Psoas muscle (tissue), 8 donors: ENCODE data around the gene POLE. TPM values are rescaled to one million over a fixed set of nuclear protein-coding genes. Genes with fewer than 3 reads are reported as not detected.
A peak's percentile ranks its signal among the peaks of the same experiment; 100 is the strongest.

ENCODE experiments used
- ATAC-seq, 4 donors: fragments of 200-7000 bp; cut with Tn5 transposase; one replicate each; pipeline ENCODE4 v1.9.1; 2020; ENCODE audit warnings: moderate library complexity in 3 of 4, mild to moderate bottlenecking in 2 of 4
- DNase-seq, 2 donors: peaks; one replicate each; pipeline ENCODE4 v3.0.0-alpha.2; 2020
- H3K27ac ChIP-seq: fragments of 200-600 bp; one replicate; pipeline ENCODE4 v1.8.0; 2022
- H3K27me3 ChIP-seq, 3 donors: fragments of 200-600 bp in 1 of 3; one replicate each; pipeline versions ENCODE4 v1.6.1 to v1.8.0; 2013 to 2022; ENCODE audit warnings: low read length in 2 of 3, mild to moderate bottlenecking in 2 of 3, moderate library complexity in 1 of 3; ENCODE audit not compliant: insufficient read depth in 3 of 3
- H3K36me3 ChIP-seq, 2 donors: fragments of 200-600 bp in 1 of 2; one replicate each; pipeline versions ENCODE4 v1.6.1 to v1.8.0; 2013 to 2022; ENCODE audit warnings: low read depth in 1 of 2, mild to moderate bottlenecking in 1 of 2, moderate library complexity in 1 of 2; ENCODE audit not compliant: insufficient read depth in 1 of 2
- H3K4me1 ChIP-seq: fragments of 200-600 bp; one replicate; pipeline ENCODE4 v1.8.0; 2022
- H3K4me3 ChIP-seq: fragments of 200-600 bp; one replicate; pipeline ENCODE4 v1.8.0; 2022; ENCODE audit warnings: mild to moderate bottlenecking
- H3K9me3 ChIP-seq: fragments of 200-600 bp; one replicate; pipeline ENCODE4 v1.8.0; 2022
- WGBS, 3 donors: extraction: QIAGEN DNeasy Blood & Tissue Kit; methylation state at CpG; one replicate each; pipeline versions ENCODE4 v1.1.6 to v1.1.7; 2013; 5-methylcytosine and 5-hydroxymethylcytosine counted together
- intact Hi-C, 2 donors: fragments of 100-400 bp; cut with DNase I; formaldehyde crosslinking; loops; one replicate each; pipeline versions ENCODE4 v1.11.0 to v1.14.2; 2022
- polyA plus RNA-seq, 3 donors: library from polyadenylated mRNA; stranded (reverse); fragments of 200-250 nt; gene quantifications; one replicate each; pipeline ENCODE4 v1.2.3, GENCODE V29; 2013
- total RNA-seq, 4 donors: library from RNA; stranded (reverse); fragmentation: NEBNext Ultra II Directional in 2 of 4; extraction: Animal tissue kit (Norgen Biotek cat#: 25700) in 2 of 4; gene quantifications; one replicate each; pipeline versions ENCODE4 v1.2.1 to v1.2.4, GENCODE V29; 2021 to 2023
- TF ChIP-seq, protein P1 (sequence below): fragments of 200-600 bp; IDR thresholded peaks from one replicate; pipeline ENCODE4 v1.8.0; 2022; ENCODE audit warnings: antibody characterized with exemption
- donor health status: healthy with polysubstance abuse.
- donor health status: DM: no; HTN: no; CAD: no; lungs with moderate emphysema.
- donor health status: Bipolar disorder and iron deficiency.
- donor health status: healthy.
- donor health status: DM: yes; HTN: yes; CAD: no.
- donor health status: DM: no; HTN: no; CAD: no.
- donor health status: DM: no; HTN: no; CAD: no.
- donor health status: DM: yes; HTN: yes; CAD: no.

The POLE gene
- total and polyA plus RNA-seq, 7 donors: 4.2 to 15.1 (median 6.7) TPM

DNA sequence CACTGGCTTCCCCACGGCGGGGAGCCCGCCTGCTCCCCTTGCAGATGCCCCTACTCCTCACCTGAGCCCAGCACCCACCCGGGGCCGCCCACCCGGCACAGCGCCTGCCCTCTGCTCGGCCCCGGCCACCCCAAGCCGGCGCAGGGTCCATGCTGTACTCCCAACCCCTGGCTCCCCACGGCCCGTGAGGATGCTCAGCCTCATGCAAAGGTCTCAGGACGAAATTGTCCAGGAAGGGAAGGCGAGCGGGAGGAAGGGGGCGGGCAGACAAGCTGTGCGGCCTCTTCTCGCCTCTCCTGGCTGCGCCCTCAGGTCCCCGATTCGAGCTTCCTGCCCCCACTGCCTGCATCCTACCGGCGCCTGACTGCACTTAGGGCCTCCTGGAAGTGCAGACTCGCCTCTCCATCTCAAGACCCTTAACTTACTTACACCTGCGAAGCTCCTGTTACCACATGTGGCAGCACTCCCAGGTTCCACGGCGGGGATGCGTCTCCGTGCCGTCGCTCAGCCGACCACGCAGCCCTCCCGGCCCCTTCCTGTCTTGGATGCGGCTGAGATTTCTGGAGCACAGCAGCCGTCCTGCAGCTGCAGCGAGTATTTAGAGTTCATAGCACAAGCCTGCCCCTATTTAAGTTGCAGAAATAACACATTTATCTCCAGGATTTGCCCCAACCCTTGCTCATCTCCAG is 94.7 kb downstream of the POLE start:
- WGBS, 3 donors: 81 to 82% (median 81%) methylated on average over 31 to 38 of the region's 38 CpGs
- Histone ChIP-seq H3K4me3 (no peak overlapping the region), H3K36me3 (no peaks in the 10 kb centered on the region), H3K9me3 (no peaks in the 10 kb centered on the region), H3K4me1 (no peaks in the 10 kb centered on the region), H3K27ac (no peak overlapping the region), H3K27me3 (peaks cover 0 to 21% (median 0%) of the 10 kb centered on the region in 3 donors)
- intact Hi-C loops: no loop called here
- no peak for ATAC-seq
- DNase-seq: peak; percentile 10 to 31
- TF ChIP-seq, protein P1, sequence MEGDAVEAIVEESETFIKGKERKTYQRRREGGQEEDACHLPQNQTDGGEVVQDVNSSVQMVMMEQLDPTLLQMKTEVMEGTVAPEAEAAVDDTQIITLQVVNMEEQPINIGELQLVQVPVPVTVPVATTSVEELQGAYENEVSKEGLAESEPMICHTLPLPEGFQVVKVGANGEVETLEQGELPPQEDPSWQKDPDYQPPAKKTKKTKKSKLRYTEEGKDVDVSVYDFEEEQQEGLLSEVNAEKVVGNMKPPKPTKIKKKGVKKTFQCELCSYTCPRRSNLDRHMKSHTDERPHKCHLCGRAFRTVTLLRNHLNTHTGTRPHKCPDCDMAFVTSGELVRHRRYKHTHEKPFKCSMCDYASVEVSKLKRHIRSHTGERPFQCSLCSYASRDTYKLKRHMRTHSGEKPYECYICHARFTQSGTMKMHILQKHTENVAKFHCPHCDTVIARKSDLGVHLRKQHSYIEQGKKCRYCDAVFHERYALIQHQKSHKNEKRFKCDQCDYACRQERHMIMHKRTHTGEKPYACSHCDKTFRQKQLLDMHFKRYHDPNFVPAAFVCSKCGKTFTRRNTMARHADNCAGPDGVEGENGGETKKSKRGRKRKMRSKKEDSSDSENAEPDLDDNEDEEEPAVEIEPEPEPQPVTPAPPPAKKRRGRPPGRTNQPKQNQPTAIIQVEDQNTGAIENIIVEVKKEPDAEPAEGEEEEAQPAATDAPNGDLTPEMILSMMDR: no peak

DNA sequence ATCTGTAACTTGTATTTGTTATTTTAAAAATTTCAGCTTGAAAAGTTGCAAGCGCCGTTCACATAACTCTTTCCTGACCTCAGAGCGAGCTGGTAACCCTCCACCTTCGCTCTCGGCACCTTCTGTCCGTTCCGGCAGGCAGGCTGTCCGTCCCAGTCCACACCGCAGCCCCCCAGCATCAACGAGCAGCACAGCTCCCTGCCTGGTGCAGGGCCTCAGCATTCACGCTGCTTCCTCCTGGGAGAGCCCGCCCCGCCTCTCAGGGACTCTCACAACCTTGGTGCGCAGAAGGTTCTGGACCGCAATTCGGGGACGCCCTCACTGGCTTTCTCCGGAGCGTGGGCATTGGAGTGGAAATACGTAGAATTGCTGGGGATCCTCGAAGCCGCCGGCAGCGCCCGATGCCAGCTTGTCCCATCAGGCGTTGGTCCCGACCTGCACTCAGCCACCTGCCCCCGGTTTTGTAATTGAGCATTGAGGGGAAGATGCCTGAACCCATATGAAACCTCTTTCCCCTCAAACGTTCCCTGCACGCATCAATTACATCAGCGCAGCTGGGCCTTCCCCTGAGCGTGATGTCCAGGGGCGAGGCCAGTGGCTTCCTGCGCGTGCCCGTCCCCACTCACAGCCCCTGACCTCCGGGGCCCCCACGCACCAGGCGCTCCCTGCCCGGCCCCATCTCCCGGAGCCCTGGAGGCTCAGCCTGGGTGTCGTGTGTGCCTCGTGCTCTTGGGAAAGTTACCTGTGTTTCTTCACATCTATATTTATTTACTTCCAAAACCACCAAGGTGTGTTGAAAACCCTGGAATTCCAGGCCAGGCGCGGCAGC is 95.8 kb downstream of the POLE start:
- ATAC-seq: no peak
- 87 to 89% (median 88%) methylated on average over 45 of the region's 45 CpGs for WGBS, 3 donors
- H3K27me3 ChIP-seq: peaks cover 0 to 10% (median 0%) of the 10 kb centered on the region in 3 donors
- DNase-seq: peak in 1 of 2 donors; percentile 10
- H3K4me3 ChIP-seq: no peak overlapping the region
- H3K36me3 ChIP-seq: no peaks in the 10 kb centered on the region
- TF ChIP-seq, protein P1: no peak
- no peaks in the 10 kb centered on the region for H3K9me3 ChIP-seq
- no peaks in the 10 kb centered on the region for H3K4me1 ChIP-seq
- intact Hi-C loops: no loop called here
- H3K27ac ChIP-seq: no peak overlapping the region

DNA sequence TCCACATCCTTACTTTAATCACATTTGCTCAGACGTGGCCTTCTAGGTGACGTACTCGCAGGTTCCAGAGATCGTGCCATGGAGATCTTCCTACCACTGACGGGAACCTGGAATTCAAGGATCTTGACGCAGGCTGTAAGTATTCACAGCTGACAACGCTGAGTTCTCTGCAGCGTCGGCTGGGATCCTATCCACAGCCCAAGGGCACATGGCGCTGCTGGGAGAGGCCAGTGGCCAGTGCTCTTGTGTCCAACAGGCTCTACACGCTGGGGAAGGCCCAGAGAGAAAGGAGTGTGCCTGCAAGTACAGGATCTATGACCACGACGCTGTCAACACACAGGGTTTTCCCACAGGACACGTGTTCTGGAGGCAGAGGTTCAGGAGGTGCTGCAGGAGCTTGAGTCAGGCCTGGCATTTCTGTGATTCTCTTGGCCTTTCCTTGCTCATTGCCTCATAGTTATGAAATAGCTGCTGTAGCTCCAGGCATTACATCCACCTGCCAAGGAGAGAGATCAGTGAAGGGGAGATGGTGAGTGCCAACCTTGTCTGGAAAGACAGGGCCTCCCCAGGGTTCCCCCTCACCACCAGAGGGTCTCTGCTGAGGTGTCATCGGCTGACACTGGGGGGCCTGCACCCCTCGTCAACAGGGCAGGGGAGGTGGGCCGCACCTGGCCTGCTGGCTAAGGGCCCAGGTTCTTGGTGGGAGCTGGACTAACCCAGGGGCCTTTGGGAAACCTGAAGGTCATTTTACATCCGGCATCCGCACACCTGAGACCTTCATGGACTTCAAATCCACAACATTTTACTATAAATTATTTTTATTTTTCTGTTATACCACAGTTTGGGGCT is 98.1 kb downstream of the POLE start:
- no peak overlapping the region for H3K27ac ChIP-seq
- TF ChIP-seq, protein P1: no peak
- H3K9me3 ChIP-seq: no peaks in the 10 kb centered on the region
- H3K4me3 ChIP-seq: no peak overlapping the region
- WGBS, 3 donors: 76 to 93% (median 87%) methylated on average over 19 of the region's 19 CpGs
- H3K36me3 ChIP-seq: peaks cover 0 to 5% of the 10 kb centered on the region in 2 donors
- H3K4me1 ChIP-seq: no peaks in the 10 kb centered on the region
- ATAC-seq: no peak
- H3K27me3 ChIP-seq: no peaks in the 10 kb centered on the region
- intact Hi-C loops: no loop called here
- DNase-seq: no peak

DNA sequence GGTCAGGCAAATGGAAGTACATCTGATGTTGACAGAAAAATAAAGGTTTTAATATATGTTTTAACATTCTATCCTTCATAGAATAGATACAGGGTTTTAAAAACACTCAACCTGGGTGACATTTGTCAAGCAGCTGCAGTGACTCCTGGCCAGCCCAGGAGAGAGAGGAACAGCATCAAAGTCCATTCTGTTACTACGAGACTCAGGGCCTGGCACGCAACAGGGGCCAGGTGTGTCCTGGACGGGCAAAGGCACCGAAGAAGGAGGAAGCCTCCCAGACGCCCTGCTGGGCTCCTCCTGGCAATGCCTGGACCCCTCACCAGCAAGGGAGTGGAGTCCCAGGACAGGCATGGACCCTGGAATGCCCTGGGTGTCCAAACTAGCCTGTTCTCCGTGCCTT is 98.8 kb downstream of the POLE start:
- intact Hi-C loops: no loop called here
- 69 to 82% (median 74%) methylated on average over 6 of the region's 6 CpGs for WGBS, 3 donors

More for the DNA sequence above, 98.8 kb downstream of the POLE start:
- no peak overlapping the region for H3K27ac ChIP-seq
- H3K4me1 ChIP-seq: no peaks in the 10 kb centered on the region
- TF ChIP-seq, protein P1: no peak
- H3K4me3 ChIP-seq: no peak overlapping the region
- H3K27me3 ChIP-seq: no peaks in the 10 kb centered on the region
- peaks cover 0 to 8% of the 10 kb centered on the region in 2 donors for H3K36me3 ChIP-seq
- ATAC-seq (no peak), DNase-seq (peak in 1 of 2 donors; percentile 11)
- no peaks in the 10 kb centered on the region for H3K9me3 ChIP-seq
